SJSA1 (cell line): Measurements from ENCODE around the gene KLRC3. TPM values are rescaled to one million over a fixed set of nuclear protein-coding genes. Genes with fewer than 3 reads are reported as not detected.
"Not testable (repeated sequence)": the region's sequence is repeated elsewhere in the genome, so short reads cannot be mapped to it uniquely, and the experiment has no call there.

ENCODE experiments used
- DNase-seq, 2 experiments: peaks; one replicate each; pipeline ENCODE4 v3.0.0-alpha.2; 2015 to 2020; ENCODE audit warnings: low spot score in 2 of 2, low read depth in 1 of 2
- H3K27ac ChIP-seq: fragments of 250-450 bp; sonication (Bioruptor Pico); 2 replicates; pipeline ENCODE4 v1.5.1; 2020; ENCODE audit warnings: mild to moderate bottlenecking, moderate library complexity
- H3K27me3 ChIP-seq: fragments of 250-450 bp; sonication (Bioruptor Pico); replicated peaks from 2 replicates; pipeline ENCODE4 v1.5.1; 2020; ENCODE audit warnings: mild to moderate bottlenecking, moderate library complexity
- H3K36me3 ChIP-seq: fragments of 250-450 bp; sonication (Bioruptor Pico); 2 replicates; pipeline ENCODE4 v1.5.1; 2020; ENCODE audit warnings: mild to moderate bottlenecking
- H3K4me1 ChIP-seq: fragments of 250-450 bp; sonication (Bioruptor Pico); replicated peaks from 2 replicates; pipeline ENCODE4 v1.6.1; 2021; ENCODE audit warnings: mild to moderate bottlenecking
- H3K4me3 ChIP-seq: fragments of 250-450 bp; sonication (Bioruptor Pico); 2 replicates; pipeline ENCODE4 v1.5.1; 2020; ENCODE audit warnings: mild to moderate bottlenecking
- H3K9me3 ChIP-seq: fragments of 250-450 bp; sonication (Bioruptor Pico); replicated peaks from 2 replicates; pipeline ENCODE4 v1.5.1; 2020; ENCODE audit warnings: mild to moderate bottlenecking
- total RNA-seq: library from RNA; depleted of rRNA; stranded (reverse); fragments of >200 nt; shearing (Covaris generic); gene quantifications from 2 replicates; pipeline ENCODE4 v1.2.3, GENCODE V29; 2014

The KLRC3 gene
- total RNA-seq, 1 experiment from 2014 or later, result not detected

DNA sequence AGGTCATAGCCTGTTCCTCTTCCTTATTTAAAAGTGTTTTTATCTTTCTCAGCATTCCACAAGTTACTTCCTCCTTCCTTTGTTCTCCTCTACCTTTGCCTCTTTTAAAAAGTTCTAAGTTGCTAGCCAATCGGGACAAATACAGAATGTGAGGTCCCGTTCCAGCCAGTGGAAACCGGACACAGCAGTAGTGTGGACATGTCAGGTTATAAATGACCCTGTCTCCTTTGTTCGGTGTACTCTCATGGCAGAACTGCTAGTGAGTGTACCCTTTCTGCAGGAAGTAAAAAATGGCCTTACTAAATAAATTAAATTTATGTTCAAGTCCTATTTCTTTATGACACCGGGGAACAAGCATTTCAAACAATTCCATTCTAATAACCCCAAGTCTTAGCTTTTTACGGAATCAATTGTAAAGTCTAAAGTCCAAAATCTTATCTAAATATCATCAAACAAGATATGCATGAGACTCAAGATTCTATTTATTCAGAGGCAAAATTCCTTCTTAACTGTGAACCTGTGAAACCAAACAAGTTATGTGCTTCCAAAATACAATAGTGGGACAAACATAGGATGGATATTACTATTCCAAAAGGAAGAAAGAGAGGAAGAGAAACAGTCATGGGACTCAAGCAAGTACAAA is 48.4 kb downstream of the KLRC3 start:
- not testable (repeated sequence) for H3K4me3 ChIP-seq, H3K9me3 ChIP-seq, DNase-seq, H3K27me3 ChIP-seq, H3K36me3 ChIP-seq, H3K4me1 ChIP-seq, H3K27ac ChIP-seq

DNA sequence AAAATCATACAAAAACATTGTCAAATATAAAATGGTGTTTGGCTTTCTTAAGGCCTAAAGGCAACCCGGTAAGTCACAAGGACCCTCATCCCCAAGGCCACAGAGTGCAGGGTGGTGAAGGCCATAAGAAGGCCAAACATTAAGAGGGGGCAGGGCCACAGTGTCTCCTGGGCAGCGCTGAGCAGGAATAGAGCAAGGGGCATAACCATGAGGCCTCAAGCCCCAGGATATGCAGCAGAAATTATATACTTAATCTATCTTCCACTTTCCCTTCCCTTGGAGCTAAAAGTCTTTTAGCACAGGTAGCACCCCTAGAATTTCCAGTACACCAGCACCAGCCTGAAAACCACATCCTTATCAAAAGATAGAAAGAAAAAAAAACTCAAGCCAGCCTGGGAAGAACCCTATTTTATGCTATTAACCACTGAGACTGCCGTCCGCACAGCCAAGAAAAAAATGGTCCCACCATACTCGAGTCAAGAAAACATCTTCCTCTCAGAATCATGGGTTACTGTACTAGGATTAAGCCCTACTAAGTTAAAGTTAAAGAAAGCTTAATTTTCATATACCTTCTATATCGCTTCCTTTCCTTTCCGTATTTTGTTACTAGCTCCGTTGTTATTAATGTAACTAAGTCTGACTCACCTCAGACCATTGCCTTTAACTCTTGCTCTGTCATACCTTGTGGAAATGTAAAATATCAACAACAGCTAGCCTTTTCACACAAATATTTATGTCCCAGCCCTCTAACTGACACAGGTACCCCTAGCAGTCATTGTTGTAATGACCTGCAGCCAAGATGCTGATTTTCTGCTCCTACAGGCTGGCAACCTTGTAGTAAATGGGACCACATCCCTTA is 50.6 kb downstream of the KLRC3 start:
- Histone ChIP-seq H3K27me3 (no peaks in the 10 kb centered on the region), H3K36me3 (no peaks in the 10 kb centered on the region), H3K9me3 (peaks cover 3% of the 10 kb centered on the region), H3K4me3 (no peak overlapping the region), H3K27ac (no peak overlapping the region), H3K4me1 (peaks cover 10% of the 10 kb centered on the region)
- DNase-seq, result no peak

DNA sequence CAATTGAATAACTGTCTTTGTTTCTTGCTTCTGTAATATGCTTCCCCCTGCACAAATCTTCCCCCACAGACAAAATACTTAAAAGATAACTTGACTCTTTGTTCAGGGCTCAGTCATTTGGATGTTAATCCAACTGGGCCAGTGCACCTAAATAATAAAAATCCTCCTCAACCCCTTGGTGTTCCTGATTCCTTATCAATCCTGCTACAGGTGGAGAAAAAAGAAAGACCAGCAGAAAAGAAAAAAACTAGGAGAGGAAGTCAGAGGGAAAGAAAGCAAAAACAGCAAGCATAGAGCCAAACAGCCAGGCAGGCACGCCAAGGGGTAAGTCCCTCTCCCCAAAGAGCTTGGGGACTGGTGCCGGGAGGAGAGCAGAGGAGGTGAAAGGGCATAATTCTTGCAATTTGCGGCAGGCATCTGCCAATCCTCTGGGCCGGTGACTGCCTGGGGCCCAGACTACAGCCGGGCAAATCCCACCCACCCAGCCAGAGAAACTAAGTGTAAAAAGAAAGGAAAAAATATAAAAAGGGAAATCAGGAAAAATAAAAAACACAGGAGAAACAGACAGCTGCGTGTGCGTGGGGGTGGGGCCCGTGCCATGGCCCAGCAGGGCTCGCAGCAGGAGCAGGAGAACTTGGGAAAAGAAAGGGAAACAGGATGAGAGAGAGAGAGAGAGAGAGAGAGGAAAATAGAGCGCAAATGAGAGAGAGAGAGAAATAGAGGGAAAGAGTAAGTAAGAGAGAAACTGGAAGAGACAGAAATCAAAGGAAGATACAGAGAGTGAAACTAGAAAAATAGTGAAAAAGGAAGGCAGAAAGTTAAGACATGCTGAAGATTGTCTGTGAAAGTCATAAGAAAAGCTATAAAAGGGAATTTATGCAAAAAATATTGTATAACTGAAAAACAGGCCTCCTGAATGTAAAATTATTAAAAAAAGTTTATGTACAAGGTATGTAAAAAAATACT is 51.9 kb downstream of the KLRC3 start:
- H3K27me3 ChIP-seq, result no peaks in the 10 kb centered on the region
- no peaks in the 10 kb centered on the region for H3K36me3 ChIP-seq
- DNase-seq, result no peak
- H3K9me3 ChIP-seq, result peaks cover 3% of the 10 kb centered on the region
- no peak overlapping the region for H3K27ac ChIP-seq
- peaks cover 19% of the 10 kb centered on the region for H3K4me1 ChIP-seq
- H3K4me3 ChIP-seq, result no peak overlapping the region

DNA sequence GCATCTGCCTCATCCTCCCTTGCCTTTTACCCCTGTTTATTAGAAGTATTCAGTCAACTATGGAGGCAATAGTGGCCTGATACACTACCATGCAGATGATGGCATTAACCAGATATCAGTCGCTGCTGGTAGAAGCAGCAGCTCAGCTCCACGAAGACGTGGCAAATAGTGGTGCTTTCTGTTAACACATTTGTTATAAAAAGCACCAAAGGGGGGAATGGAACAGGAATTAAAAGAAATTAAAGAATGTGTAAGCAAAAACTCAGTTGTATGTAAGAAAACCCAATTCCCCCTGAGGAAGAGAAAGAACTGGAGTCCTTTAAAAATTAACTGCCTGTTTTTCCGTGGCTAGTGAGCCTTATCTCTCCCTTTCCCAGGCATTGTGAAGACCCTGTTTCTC is 52.7 kb downstream of the KLRC3 start:
- not testable (repeated sequence) for H3K27me3 ChIP-seq, H3K9me3 ChIP-seq, H3K36me3 ChIP-seq, H3K4me3 ChIP-seq, DNase-seq, H3K27ac ChIP-seq
- peaks cover 27% of the 10 kb centered on the region for H3K4me1 ChIP-seq

DNA sequence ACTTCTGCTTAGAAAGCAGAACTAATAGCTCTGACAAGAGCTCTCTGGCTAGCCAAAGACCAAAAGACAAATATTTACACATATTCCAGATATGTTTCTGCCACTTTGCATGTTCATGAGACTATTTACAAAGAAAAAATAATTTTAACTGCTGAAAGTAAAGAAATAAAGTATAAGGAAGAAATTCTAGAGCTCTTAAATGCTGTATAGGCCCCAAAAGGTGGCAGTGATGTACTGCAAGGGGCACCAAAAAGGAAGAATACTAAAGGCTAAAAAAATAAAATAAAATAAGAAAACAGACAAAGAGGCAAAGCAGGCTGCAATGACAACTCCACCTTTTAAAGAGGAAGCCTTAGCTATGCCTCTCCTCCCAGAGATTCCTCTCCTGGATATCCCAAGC is 53.5 kb downstream of the KLRC3 start:
- DNase-seq, result peak in 1 of 2 experiments; percentile 9
- peaks cover 3% of the 10 kb centered on the region for H3K9me3 ChIP-seq
- peaks cover 35% of the 10 kb centered on the region for H3K4me1 ChIP-seq
- H3K36me3 ChIP-seq, result no peaks in the 10 kb centered on the region
- H3K4me3 ChIP-seq, result no peak overlapping the region
- no peaks in the 10 kb centered on the region for H3K27me3 ChIP-seq
- no peak overlapping the region for H3K27ac ChIP-seq

DNA sequence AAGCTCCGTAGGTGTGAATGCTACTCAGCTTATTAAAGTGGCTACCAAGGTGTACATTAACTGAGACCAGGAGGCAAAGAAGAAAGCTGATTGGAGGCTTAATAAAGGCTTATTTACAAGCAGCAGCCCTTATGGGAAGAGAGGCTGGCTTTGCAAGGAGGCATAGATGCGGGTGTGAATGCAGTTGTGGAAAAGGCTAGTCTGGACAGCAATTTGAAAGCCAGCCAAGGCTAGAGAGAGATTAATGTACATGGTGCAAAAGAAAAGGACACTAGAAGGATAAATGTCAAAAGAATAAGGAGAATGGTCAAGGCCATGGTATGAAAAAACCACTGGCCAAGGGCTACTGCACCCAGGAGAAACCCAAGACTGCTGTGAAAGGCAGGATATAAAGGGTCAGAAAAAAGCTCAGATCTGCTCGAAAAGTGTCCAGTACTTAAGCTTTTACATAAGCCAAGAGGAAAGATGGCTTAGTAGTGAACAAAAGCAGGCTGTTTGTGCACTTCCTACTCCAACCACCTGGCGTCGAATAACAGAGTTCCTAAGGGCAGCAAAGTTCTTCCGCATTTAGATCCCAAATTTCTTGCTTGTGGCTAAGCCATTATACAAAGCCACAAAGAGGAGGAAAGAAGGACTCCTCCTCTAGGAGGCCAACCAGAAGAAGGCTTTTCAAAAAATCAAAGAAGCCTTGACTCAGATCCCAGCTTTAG is 54.5 kb downstream of the KLRC3 start:
- no peaks in the 10 kb centered on the region for H3K36me3 ChIP-seq
- peak overlapping the region; percentile 81 for H3K27ac ChIP-seq
- H3K27me3 ChIP-seq, result no peaks in the 10 kb centered on the region
- DNase-seq, result peak in 1 of 2 experiments; percentile 35
- peaks cover 40% of the 10 kb centered on the region for H3K4me1 ChIP-seq
- peaks cover 3% of the 10 kb centered on the region for H3K9me3 ChIP-seq
- peak overlapping the region; percentile 42 for H3K4me3 ChIP-seq

DNA sequence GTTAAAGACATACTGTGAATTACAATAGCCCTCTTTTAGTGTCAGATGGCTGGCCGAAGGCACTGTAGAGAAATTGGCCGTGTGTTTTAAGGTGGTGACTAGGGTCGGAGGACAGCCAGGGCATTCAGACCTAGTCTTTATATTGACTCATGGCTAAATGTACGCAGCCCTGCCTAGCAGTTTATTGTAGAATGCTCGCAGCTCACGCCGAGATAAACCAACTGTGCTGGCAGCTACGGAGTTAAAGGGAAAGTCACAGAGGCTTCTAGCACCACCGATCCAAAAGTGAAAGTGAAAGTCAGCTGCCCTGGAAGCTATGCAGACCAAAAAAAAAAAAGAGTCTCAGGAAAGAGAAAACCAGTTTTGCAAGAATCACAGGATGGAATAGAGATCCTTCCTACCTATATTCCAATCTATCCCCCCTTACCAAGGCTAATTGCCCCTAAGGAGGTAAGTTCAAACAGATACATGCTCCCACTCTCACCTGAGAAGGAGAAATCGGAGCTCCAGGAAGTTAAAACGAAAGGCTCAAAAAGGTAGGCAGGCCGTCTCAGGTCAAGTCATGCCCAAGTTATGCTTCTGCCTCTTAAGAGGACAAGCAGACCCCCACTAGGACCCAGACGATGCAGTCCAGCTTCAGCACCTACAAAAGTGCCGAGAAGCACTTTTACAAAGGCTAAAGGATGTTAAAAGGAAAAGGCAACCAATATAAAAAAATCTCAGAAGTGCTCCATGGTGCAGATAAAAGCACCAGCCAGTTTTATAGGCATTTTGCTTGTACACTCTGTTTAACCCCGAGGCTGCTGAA is 55.4 kb downstream of the KLRC3 start:
- peaks cover 40% of the 10 kb centered on the region for H3K4me1 ChIP-seq

DNA sequence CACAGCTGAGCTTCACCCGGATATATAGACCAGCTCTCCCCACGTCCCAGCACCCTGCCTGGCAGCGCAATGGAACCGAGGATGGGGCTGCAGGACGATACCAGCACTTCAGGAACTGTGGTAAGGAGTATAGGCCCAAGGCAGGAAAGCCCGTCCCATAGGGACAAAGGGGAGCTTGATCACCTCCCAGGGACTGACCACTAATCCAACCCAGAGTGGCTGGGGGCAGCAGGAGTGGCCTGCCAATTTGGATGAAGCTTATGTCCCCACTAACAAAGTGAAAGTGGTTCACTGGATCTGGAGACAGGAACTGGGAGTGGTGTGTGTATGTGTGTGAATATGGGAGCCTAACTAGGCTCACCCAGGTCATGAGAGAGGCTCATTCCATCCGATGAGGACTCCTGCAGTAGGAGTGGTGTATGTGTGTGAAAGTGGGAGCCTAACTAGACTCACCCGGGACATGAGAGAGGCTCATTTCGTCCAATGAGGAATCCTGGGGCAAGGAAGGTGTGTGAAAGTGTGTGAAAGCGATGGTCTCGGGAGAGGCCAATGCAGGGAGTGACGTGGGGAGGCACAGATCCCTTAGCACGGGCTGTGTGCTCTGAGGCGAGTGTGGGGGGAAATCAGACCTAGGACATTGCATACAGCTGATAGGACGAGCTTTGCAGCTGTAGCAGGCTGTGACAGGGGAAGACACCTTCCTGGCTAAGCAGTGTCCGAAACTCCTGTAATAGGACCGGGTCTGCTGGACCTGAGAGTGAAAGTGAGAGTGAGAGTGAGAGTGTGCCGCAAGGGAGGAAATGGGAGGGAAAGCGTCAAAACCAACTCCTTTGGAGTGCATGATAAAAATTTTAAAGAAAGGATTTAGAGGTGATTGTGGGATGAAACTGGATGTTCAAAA is 56.2 kb downstream of the KLRC3 start:
- H3K27ac ChIP-seq, result peak overlapping the region; percentile 81
- H3K4me3 ChIP-seq, result peak overlapping the region; percentile 42
- peaks cover 40% of the 10 kb centered on the region for H3K4me1 ChIP-seq
- no peaks in the 10 kb centered on the region for H3K36me3 ChIP-seq
- peak; percentile 53 to 85 for DNase-seq
- peaks cover 3% of the 10 kb centered on the region for H3K9me3 ChIP-seq
- no peaks in the 10 kb centered on the region for H3K27me3 ChIP-seq

More for the DNA sequence above, 55.4 kb downstream of the KLRC3 start:
- Histone ChIP-seq H3K27ac (peak overlapping the region; percentile 81), H3K27me3 (no peaks in the 10 kb centered on the region), H3K4me3 (peak overlapping the region; percentile 42), H3K9me3 (peaks cover 3% of the 10 kb centered on the region), H3K36me3 (no peaks in the 10 kb centered on the region)
- DNase-seq, result peak; percentile 72 to 81

DNA sequence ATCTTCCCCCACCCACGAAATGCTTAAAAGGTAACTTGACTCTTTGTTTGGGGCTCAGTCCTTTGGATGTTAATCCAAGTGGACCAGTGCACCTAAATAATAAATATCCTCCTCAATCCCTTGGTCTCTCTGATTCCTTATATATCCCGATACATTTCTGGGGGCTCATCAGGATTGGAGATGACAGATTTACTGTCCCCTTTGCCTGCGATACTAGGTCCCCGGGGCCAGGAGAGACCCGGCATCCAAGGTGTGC is 56.8 kb downstream of the KLRC3 start:
- no peak for DNase-seq
- H3K27ac ChIP-seq, result peak overlapping the region; percentile 81
- H3K9me3 ChIP-seq, result peaks cover 3% of the 10 kb centered on the region
- peak overlapping the region; percentile 42 for H3K4me3 ChIP-seq
- H3K27me3 ChIP-seq, result no peaks in the 10 kb centered on the region
- peaks cover 40% of the 10 kb centered on the region for H3K4me1 ChIP-seq
- H3K36me3 ChIP-seq, result no peaks in the 10 kb centered on the region

DNA sequence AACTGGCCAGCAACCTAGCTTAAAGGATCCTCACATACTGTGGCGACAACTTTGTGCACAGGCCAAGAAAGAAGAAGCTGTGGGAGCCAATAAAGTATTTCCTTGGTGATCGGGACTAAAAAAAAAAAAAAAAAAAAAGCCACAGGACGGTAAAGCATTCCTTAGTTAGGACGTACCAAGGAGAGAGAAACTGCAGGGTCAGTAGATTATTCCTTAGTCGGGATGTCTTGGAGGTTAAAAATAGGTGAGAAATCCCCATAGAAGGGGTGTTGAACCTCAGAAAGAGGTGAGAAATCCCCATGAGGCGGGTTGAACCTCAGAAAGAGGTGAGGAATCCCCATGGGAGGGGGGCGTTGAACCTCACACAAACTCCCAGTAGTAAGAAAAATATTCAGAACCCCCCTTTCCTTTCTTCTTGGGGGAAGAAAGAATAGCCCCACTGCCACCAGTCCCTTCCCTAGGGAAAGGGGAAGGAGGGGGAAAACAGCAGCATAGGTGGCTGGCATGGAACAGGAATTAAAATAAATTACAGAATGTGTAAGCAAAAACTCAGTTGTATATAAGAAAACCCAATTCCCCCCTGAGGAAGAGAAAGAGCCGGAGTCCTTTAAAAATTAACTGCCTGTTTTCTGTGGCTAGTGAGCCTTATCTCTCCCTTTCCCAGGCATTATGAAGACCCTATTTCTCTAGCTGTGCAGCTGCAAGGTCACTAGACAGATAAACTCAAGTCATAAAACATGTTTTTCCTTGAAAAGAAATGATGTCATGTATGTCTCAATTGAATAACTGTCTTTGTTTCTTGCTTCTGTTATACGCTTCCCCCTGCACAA is 57.4 kb downstream of the KLRC3 start:
- Histone ChIP-seq H3K36me3 (no peaks in the 10 kb centered on the region), H3K27ac (peak overlapping the region; percentile 81), H3K27me3 (no peaks in the 10 kb centered on the region), H3K9me3 (peaks cover 3% of the 10 kb centered on the region), H3K4me1 (peaks cover 40% of the 10 kb centered on the region), H3K4me3 (peak overlapping the region; percentile 42)
- peak in 1 of 2 experiments; percentile 62 for DNase-seq

DNA sequence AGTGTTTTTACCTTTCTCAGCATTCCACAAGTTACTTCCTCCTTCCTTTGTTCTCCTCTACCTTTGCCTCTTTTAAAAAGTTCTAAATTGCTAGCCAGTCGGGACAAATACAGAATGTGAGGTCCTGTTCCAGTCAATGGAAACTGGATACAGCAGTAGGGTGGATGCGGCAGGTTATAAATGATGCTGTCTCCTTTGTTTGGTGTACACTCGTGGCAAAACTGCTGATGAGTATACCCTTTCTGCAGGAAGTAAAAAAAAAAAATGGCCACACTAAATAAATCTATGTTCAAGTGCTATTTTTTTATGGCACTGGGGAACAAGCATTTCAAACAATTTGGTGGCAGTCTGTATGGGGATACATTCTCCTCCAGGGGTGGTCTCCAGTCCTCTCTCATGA is 58.1 kb downstream of the KLRC3 start:
- Histone ChIP-seq H3K9me3 (no peaks in the 10 kb centered on the region), H3K27me3 (no peaks in the 10 kb centered on the region)

More for the DNA sequence above, 58.1 kb downstream of the KLRC3 start:
- H3K36me3 ChIP-seq, result no peaks in the 10 kb centered on the region
- peak overlapping the region; percentile 81 for H3K27ac ChIP-seq
- no peak overlapping the region for H3K4me3 ChIP-seq
- DNase-seq, result no peak
- H3K4me1 ChIP-seq, result peaks cover 40% of the 10 kb centered on the region
